WTC11 (cell line): ENCODE results near the gene GRN. TPM values are rescaled to one million over a fixed set of nuclear protein-coding genes. Genes with fewer than 3 reads are reported as not detected.
A peak's percentile ranks its signal among the peaks of the same experiment; 100 is the strongest.

Experiments
- ATAC-seq: fragments of 200-7000 bp; cut with Tn5 transposase; 2 replicates; pipeline ENCODE4 v1.10.0; 2021; ENCODE audit warnings: mild to moderate bottlenecking, moderate library complexity
- CTCF ChIA-PET: fragments of 300-600 bp; sonication (Branson Sonifier 250); formaldehyde crosslinking; loops from one replicate; lab custom pipeline; 2021; ENCODE audit warnings: antibody characterized with exemption; lab: Charles Lee
- POLR2A ChIA-PET: fragments of 350-600 bp; sonication (Branson Sonifier 250); formaldehyde crosslinking; loops from one replicate; lab custom pipeline; 2021; ENCODE audit warnings: antibody characterized with exemption; lab: Charles Lee
- DNase-seq: peaks from one replicate; pipeline ENCODE4 v3.0.0; 2021; ENCODE audit warnings: low spot score
- H3K27ac Mint-ChIP-seq: 2 replicates; pipeline ENCODE4 v1.8.0; 2021; ENCODE audit warnings: mixed read lengths
- H3K27me3 Mint-ChIP-seq: 2 replicates; pipeline ENCODE4 v1.8.0; 2021; ENCODE audit warnings: low read depth, mild to moderate bottlenecking, moderate library complexity, mixed read lengths
- H3K36me3 Mint-ChIP-seq: 2 replicates; pipeline ENCODE4 v1.8.0; 2021; ENCODE audit warnings: mixed read lengths
- H3K4me1 Mint-ChIP-seq: 2 replicates; pipeline ENCODE4 v1.8.0; 2022; ENCODE audit warnings: mixed read lengths
- H3K4me3 Mint-ChIP-seq: 2 replicates; pipeline ENCODE4 v1.8.0; 2021; ENCODE audit warnings: mild to moderate bottlenecking, moderate library complexity, mixed read lengths
- H3K9me3 Mint-ChIP-seq: 2 replicates; pipeline ENCODE4 v1.8.0; 2021; ENCODE audit warnings: mixed read lengths
- ATF1 ChIP-seq: sonication (generic); formaldehyde crosslinking; IDR thresholded peaks from 2 replicates; pipeline ENCODE4 v1.8.1; 2023; ENCODE audit warnings: mild to moderate bottlenecking, moderate library complexity, missing genetic modification reagents
- CREB1 ChIP-seq: sonication (generic); formaldehyde crosslinking; IDR thresholded peaks from 2 replicates; pipeline ENCODE4 v1.8.0; 2023; ENCODE audit warnings: mild to moderate bottlenecking, missing genetic modification reagents
- CREM ChIP-seq: sonication (generic); formaldehyde crosslinking; IDR thresholded peaks from 2 replicates; pipeline ENCODE4 v1.8.1; 2022; ENCODE audit warnings: mild to moderate bottlenecking, missing genetic modification reagents, moderate library complexity
- ESRRA ChIP-seq: sonication (generic); formaldehyde crosslinking; IDR thresholded peaks from 2 replicates; pipeline ENCODE4 v1.8.1; 2022; ENCODE audit warnings: mild to moderate bottlenecking, missing genetic modification reagents, borderline replicate concordance
- FOXK1 ChIP-seq: sonication (generic); formaldehyde crosslinking; IDR thresholded peaks from 2 replicates; pipeline ENCODE4 v1.8.0; 2022; ENCODE audit warnings: mild to moderate bottlenecking, moderate library complexity, missing genetic modification reagents
- GTF2I ChIP-seq: fragments of 250-450 bp; sonication (Bioruptor Pico); conservative IDR thresholded peaks from 2 replicates; pipeline ENCODE4 v1.4.0; 2021; ENCODE audit warnings: mild to moderate bottlenecking
- MXD4 ChIP-seq: fragments of 250-450 bp; sonication (Bioruptor Pico); IDR thresholded peaks from 2 replicates; pipeline ENCODE4 v1.8.0; 2021; ENCODE audit warnings: mild to moderate bottlenecking, moderate library complexity, borderline replicate concordance
- MYBL2 ChIP-seq: sonication (generic); formaldehyde crosslinking; IDR thresholded peaks from 2 replicates; pipeline ENCODE4 v1.8.1; 2023; ENCODE audit warnings: mild to moderate bottlenecking, moderate library complexity, missing genetic modification reagents
- NFATC4 ChIP-seq: fragments of 250-450 bp; sonication (Bioruptor Pico); IDR thresholded peaks from 2 replicates; pipeline ENCODE4 v1.9.0; 2021; ENCODE audit warnings: mild to moderate bottlenecking
- NR3C1 ChIP-seq: sonication (generic); formaldehyde crosslinking; conservative IDR thresholded peaks from 2 replicates; pipeline ENCODE4 v1.8.1; 2023; ENCODE audit warnings: low read depth, mild to moderate bottlenecking, missing genetic modification reagents
- OVOL2 ChIP-seq: fragments of 250-450 bp; sonication (Bioruptor Pico); IDR thresholded peaks from 2 replicates; pipeline ENCODE4 v1.9.0; 2021; ENCODE audit warnings: mild to moderate bottlenecking, borderline replicate concordance
- TEAD1 ChIP-seq: sonication (generic); formaldehyde crosslinking; IDR thresholded peaks from 2 replicates; pipeline ENCODE4 v1.8.0; 2022; ENCODE audit warnings: mild to moderate bottlenecking, missing genetic modification reagents
- ZNF671 ChIP-seq: fragments of 250-450 bp; sonication (Bioruptor Pico); IDR thresholded peaks from 2 replicates; pipeline ENCODE4 v1.8.0; 2021; ENCODE audit warnings: mild to moderate bottlenecking
- total RNA-seq: library from RNA; stranded (reverse); gene quantifications from 3 replicates; pipeline ENCODE4 v1.2.3, GENCODE V29; 2021
- TF ChIP-seq, protein P1 (sequence below): sonication (generic); formaldehyde crosslinking; IDR thresholded peaks from 2 replicates; pipeline ENCODE4 v1.8.1; 2023; ENCODE audit warnings: mild to moderate bottlenecking, moderate library complexity, missing genetic modification reagents
- TF ChIP-seq, protein P2 (sequence below): sonication (generic); formaldehyde crosslinking; IDR thresholded peaks from 2 replicates; pipeline ENCODE4 v1.8.1; 2022; ENCODE audit warnings: mild to moderate bottlenecking, moderate library complexity, missing genetic modification reagents
- TF ChIP-seq, protein P3 (sequence below): fragments of 250-450 bp; sonication (Bioruptor Pico); IDR thresholded peaks from 2 replicates; pipeline ENCODE4 v1.9.0; 2021; ENCODE audit warnings: mild to moderate bottlenecking
- TF ChIP-seq, protein P4 (sequence below): sonication (generic); formaldehyde crosslinking; conservative IDR thresholded peaks from 2 replicates; pipeline ENCODE4 v1.8.1; 2023; ENCODE audit warnings: mild to moderate bottlenecking, low read depth, missing genetic modification reagents, moderate library complexity
- TF ChIP-seq, protein P5 (sequence below): sonication (generic); formaldehyde crosslinking; IDR thresholded peaks from 2 replicates; pipeline ENCODE4 v1.8.1; 2022; ENCODE audit warnings: low read depth, missing genetic modification reagents, borderline replicate concordance
- TF ChIP-seq, protein P6 (sequence below): sonication (generic); formaldehyde crosslinking; IDR thresholded peaks from 2 replicates; pipeline ENCODE4 v1.8.0; 2022; ENCODE audit warnings: missing genetic modification reagents

Gene GRN
- total RNA-seq, 1 experiment from 2014 or later: 177 TPM

DNA sequence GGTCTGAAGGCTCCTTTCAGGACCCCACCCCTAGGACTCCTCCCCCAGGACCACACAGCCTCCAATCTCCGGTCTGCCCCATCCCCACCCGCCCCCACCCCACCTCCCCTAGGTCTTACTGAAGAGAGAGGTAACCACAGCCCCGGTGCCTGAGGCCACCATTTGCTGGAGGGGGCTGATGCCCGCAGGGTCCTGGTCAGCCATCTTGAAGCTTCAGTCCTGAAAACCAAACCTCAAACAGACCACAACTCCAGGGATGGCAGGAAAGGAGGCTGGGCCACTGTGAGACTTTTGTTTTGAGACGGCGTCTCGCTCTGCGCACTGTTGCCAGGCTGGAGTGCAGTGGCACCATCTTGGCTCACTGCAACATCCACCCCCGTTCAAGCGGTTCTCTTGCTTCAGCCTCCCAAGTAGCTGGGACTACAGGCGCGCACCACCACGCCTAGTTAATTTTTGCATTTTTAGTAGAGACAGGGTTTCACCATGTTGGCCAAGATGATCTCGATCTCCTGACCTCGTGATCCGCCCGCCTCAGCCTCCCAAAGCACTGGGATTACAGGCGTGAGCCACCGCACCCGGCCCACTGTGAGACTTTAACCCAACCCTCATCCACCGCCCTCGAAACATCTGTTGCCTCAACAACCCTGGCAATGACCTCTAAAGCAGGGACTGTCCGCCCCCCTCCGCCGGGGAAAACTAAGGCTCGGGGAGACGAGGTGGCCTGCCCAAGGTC lies 21.6 kb upstream of the GRN start:
- Mint-ChIP-seq H3K27me3 (peaks cover 8% of the 10 kb centered on the region), H3K27ac (no peak overlapping the region), H3K4me3 (peak overlapping the region; percentile 84), H3K4me1 (peaks cover 14% of the 10 kb centered on the region)
- POLR2A ChIA-PET: interaction anchor here (1.9 kb wide), 1 partner anchor 102 kb away, joined by 8 read pairs; no protein-coding TSS in a partner anchor
- DNase-seq (no peak), ATAC-seq (no peak)
- TF ChIP-seq ATF1 (CRISPR knock-in tag): no peak
- TF ChIP-seq, protein P1, sequence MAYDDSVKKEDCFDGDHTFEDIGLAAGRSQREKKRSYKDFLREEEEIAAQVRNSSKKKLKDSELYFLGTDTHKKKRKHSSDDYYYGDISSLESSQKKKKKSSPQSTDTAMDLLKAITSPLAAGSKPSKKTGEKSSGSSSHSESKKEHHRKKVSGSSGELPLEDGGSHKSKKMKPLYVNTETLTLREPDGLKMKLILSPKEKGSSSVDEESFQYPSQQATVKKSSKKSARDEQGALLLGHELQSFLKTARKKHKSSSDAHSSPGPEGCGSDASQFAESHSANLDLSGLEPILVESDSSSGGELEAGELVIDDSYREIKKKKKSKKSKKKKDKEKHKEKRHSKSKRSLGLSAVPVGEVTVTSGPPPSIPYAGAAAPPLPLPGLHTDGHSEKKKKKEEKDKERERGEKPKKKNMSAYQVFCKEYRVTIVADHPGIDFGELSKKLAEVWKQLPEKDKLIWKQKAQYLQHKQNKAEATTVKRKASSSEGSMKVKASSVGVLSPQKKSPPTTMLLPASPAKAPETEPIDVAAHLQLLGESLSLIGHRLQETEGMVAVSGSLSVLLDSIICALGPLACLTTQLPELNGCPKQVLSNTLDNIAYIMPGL (CRISPR knock-in tag): no peak
- TF ChIP-seq, protein P2, sequence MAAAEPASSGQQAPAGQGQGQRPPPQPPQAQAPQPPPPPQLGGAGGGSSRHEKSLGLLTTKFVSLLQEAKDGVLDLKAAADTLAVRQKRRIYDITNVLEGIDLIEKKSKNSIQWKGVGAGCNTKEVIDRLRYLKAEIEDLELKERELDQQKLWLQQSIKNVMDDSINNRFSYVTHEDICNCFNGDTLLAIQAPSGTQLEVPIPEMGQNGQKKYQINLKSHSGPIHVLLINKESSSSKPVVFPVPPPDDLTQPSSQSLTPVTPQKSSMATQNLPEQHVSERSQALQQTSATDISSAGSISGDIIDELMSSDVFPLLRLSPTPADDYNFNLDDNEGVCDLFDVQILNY (CRISPR knock-in tag): no peak
- TF ChIP-seq NFATC4 (CRISPR knock-in tag): no peak
- TF ChIP-seq ESRRA (CRISPR knock-in tag): no peak; the same call in 1 of the 2 replicates
- no peak for TF ChIP-seq MXD4 (CRISPR knock-in tag)
- no peak for TF ChIP-seq ZNF671 (CRISPR knock-in tag)
- no peak for TF ChIP-seq MYBL2 (CRISPR knock-in tag)
- TF ChIP-seq, protein P3, sequence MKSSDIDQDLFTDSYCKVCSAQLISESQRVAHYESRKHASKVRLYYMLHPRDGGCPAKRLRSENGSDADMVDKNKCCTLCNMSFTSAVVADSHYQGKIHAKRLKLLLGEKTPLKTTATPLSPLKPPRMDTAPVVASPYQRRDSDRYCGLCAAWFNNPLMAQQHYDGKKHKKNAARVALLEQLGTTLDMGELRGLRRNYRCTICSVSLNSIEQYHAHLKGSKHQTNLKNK (CRISPR knock-in tag): no peak
- no peak for TF ChIP-seq TEAD1 (CRISPR knock-in tag)
- no peak for TF ChIP-seq OVOL2 (CRISPR knock-in tag)
- TF ChIP-seq NR3C1: no peak
- TF ChIP-seq, protein P4, sequence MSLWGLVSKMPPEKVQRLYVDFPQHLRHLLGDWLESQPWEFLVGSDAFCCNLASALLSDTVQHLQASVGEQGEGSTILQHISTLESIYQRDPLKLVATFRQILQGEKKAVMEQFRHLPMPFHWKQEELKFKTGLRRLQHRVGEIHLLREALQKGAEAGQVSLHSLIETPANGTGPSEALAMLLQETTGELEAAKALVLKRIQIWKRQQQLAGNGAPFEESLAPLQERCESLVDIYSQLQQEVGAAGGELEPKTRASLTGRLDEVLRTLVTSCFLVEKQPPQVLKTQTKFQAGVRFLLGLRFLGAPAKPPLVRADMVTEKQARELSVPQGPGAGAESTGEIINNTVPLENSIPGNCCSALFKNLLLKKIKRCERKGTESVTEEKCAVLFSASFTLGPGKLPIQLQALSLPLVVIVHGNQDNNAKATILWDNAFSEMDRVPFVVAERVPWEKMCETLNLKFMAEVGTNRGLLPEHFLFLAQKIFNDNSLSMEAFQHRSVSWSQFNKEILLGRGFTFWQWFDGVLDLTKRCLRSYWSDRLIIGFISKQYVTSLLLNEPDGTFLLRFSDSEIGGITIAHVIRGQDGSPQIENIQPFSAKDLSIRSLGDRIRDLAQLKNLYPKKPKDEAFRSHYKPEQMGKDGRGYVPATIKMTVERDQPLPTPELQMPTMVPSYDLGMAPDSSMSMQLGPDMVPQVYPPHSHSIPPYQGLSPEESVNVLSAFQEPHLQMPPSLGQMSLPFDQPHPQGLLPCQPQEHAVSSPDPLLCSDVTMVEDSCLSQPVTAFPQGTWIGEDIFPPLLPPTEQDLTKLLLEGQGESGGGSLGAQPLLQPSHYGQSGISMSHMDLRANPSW: no peak
- TF ChIP-seq CREB1 (CRISPR knock-in tag): no peak
- TF ChIP-seq, protein P5, sequence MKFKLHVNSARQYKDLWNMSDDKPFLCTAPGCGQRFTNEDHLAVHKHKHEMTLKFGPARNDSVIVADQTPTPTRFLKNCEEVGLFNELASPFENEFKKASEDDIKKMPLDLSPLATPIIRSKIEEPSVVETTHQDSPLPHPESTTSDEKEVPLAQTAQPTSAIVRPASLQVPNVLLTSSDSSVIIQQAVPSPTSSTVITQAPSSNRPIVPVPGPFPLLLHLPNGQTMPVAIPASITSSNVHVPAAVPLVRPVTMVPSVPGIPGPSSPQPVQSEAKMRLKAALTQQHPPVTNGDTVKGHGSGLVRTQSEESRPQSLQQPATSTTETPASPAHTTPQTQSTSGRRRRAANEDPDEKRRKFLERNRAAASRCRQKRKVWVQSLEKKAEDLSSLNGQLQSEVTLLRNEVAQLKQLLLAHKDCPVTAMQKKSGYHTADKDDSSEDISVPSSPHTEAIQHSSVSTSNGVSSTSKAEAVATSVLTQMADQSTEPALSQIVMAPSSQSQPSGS (CRISPR knock-in tag): no peak
- TF ChIP-seq, protein P6, sequence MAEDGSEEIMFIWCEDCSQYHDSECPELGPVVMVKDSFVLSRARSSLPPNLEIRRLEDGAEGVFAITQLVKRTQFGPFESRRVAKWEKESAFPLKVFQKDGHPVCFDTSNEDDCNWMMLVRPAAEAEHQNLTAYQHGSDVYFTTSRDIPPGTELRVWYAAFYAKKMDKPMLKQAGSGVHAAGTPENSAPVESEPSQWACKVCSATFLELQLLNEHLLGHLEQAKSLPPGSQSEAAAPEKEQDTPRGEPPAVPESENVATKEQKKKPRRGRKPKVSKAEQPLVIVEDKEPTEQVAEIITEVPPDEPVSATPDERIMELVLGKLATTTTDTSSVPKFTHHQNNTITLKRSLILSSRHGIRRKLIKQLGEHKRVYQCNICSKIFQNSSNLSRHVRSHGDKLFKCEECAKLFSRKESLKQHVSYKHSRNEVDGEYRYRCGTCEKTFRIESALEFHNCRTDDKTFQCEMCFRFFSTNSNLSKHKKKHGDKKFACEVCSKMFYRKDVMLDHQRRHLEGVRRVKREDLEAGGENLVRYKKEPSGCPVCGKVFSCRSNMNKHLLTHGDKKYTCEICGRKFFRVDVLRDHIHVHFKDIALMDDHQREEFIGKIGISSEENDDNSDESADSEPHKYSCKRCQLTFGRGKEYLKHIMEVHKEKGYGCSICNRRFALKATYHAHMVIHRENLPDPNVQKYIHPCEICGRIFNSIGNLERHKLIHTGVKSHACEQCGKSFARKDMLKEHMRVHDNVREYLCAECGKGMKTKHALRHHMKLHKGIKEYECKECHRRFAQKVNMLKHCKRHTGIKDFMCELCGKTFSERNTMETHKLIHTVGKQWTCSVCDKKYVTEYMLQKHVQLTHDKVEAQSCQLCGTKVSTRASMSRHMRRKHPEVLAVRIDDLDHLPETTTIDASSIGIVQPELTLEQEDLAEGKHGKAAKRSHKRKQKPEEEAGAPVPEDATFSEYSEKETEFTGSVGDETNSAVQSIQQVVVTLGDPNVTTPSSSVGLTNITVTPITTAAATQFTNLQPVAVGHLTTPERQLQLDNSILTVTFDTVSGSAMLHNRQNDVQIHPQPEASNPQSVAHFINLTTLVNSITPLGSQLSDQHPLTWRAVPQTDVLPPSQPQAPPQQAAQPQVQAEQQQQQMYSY (CRISPR knock-in tag): no peak
- TF ChIP-seq FOXK1 (CRISPR knock-in tag): no peak
- TF ChIP-seq CREM: no peak
- no peak for TF ChIP-seq GTF2I (CRISPR knock-in tag)
- TF ChIP-seq, all 79 proteins: peak for 0
- CTCF ChIA-PET: interaction anchor here (0.7 to 3.1 kb wide), 8 partner anchors 14 to 120 kb away, joined by 3 to 33 read pairs (median 8); no protein-coding TSS in a partner anchor
- H3K9me3 Mint-ChIP-seq: no peaks in the 10 kb centered on the region
- peaks cover 17% of the 10 kb centered on the region for H3K36me3 Mint-ChIP-seq
